HepG2 (cell line): ENCODE results near the gene SKIC2. TPM values are rescaled to one million over a fixed set of nuclear protein-coding genes. Genes with fewer than 3 reads are reported as not detected.

Experiments
- CCAR2 ChIP-seq: fragments of 200-400 bp; formaldehyde crosslinking; optimal IDR thresholded peaks from 2 replicates; pipeline ENCODE3; 2018; ENCODE audit warnings: low read depth, mild to moderate bottlenecking, low read length, moderate library complexity
- CHCHD3 ChIP-seq: sonication (generic); formaldehyde crosslinking; IDR thresholded peaks from 2 replicates; pipeline ENCODE4 v1.8.0; 2022; ENCODE audit warnings: mild to moderate bottlenecking, missing genetic modification reagents, moderate library complexity
- CREM ChIP-seq, 2 experiments: sonication (generic) in 1 of 2; formaldehyde crosslinking in 1 of 2; IDR thresholded peaks; 2 replicates each; pipeline versions ENCODE4 v1.4.0 to v1.6.1; 2016 to 2020; ENCODE audit warnings: antibody characterized with exemption in 1 of 2, mild to moderate bottlenecking in 1 of 2, missing genetic modification reagents in 1 of 2
- FOSL1 ChIP-seq: sonication (generic); formaldehyde crosslinking; IDR thresholded peaks from 2 replicates; pipeline ENCODE4 v1.9.0; 2021; ENCODE audit warnings: missing genetic modification reagents, borderline replicate concordance
- HOXA7 ChIP-seq: sonication (generic); formaldehyde crosslinking; IDR thresholded peaks from 2 replicates; pipeline ENCODE4 v1.8.1; 2022; ENCODE audit warnings: mild to moderate bottlenecking, missing genetic modification reagents, moderate library complexity
- MTF2 ChIP-seq: sonication (generic); formaldehyde crosslinking; IDR thresholded peaks from 2 replicates; pipeline ENCODE4 v1.5.0; 2020; ENCODE audit warnings: missing genetic modification reagents, borderline replicate concordance
- MXD4 ChIP-seq: IDR thresholded peaks from 2 replicates; pipeline ENCODE4 v1.6.1; 2016; ENCODE audit warnings: mild to moderate bottlenecking, missing biosample characterization, missing genetic modification reagents
- RARA ChIP-seq: IDR thresholded peaks from 2 replicates; pipeline ENCODE4 v1.6.1; 2016; ENCODE audit warnings: missing genetic modification reagents, missing compliant biosample characterization
- RARG ChIP-seq: sonication (generic); formaldehyde crosslinking; IDR thresholded peaks from 2 replicates; pipeline ENCODE4 v1.4.0; 2020; ENCODE audit warnings: low read depth, mild to moderate bottlenecking, missing genetic modification reagents
- SP140L ChIP-seq: sonication (generic); formaldehyde crosslinking; IDR thresholded peaks from 2 replicates; pipeline ENCODE4 v1.4.0; 2020; ENCODE audit warnings: missing genetic modification reagents, borderline replicate concordance
- ZKSCAN8 ChIP-seq: IDR thresholded peaks from 2 replicates; pipeline ENCODE4 v1.6.1; 2016; ENCODE audit warnings: borderline replicate concordance, missing genetic modification reagents, missing compliant biosample characterization
- ZNF256 ChIP-seq: sonication (generic); formaldehyde crosslinking; conservative IDR thresholded peaks from 2 replicates; pipeline ENCODE4 v1.4.0; 2020; ENCODE audit warnings: missing genetic modification reagents
- ZNF530 ChIP-seq: sonication (generic); formaldehyde crosslinking; IDR thresholded peaks from 2 replicates; pipeline ENCODE4 v1.5.0; 2020; ENCODE audit warnings: low read depth, mild to moderate bottlenecking, missing genetic modification reagents
- ZNF562 ChIP-seq: sonication (generic); formaldehyde crosslinking; IDR thresholded peaks from 2 replicates; pipeline ENCODE4 v1.8.0; 2022; ENCODE audit warnings: missing genetic modification reagents, borderline replicate concordance
- ZNF7 ChIP-seq: IDR thresholded peaks from 2 replicates; pipeline ENCODE4 v1.6.1; 2016; ENCODE audit warnings: missing biosample characterization, missing genetic modification reagents
- ZNF891 ChIP-seq: sonication (generic); formaldehyde crosslinking; IDR thresholded peaks from 2 replicates; pipeline ENCODE4 v1.5.0; 2020; ENCODE audit warnings: mild to moderate bottlenecking, missing genetic modification reagents
- polyA plus RNA-seq, 8 experiments: library from polyadenylated mRNA; depleted of rRNA in 3 of 8; stranded (reverse) in 7 of 8; unstranded in 1 of 8; fragments of >200 nt; fragmentation: Illumina TruSeq in 4 of 8; extraction: Trizol in 4 of 8; gene quantifications; 2 replicates each; pipeline versions ENCODE4 v1.2.1 to v1.2.3, GENCODE V29; 2011 to 2016; ENCODE audit warnings: low read depth in 4 of 8, missing spikeins in 1 of 8, mixed read lengths in 1 of 8; ENCODE audit not compliant: insufficient read depth in 1 of 8
- total RNA-seq, 5 experiments: library from RNA; depleted of rRNA; stranded (reverse); fragments of >200 nt; fragmentation: Illumina TruSeq; extraction: Trizol; gene quantifications; 2 replicates each; pipeline ENCODE4 v1.2.3, GENCODE V29; 2016; ENCODE audit warnings: low read depth in 1 of 5
- TF ChIP-seq, protein P1 (sequence below): sonication (generic); formaldehyde crosslinking; conservative IDR thresholded peaks from 2 replicates; pipeline ENCODE4 v1.4.0; 2020; ENCODE audit warnings: missing genetic modification reagents
- TF ChIP-seq, protein P2 (sequence below): sonication (generic); formaldehyde crosslinking; conservative IDR thresholded peaks from 2 replicates; pipeline ENCODE4 v1.8.1; 2023; ENCODE audit warnings: missing genetic modification reagents
- TF ChIP-seq, protein P3 (sequence below): sonication (generic); formaldehyde crosslinking; IDR thresholded peaks from 2 replicates; pipeline ENCODE4 v1.5.0; 2020; ENCODE audit warnings: missing genetic modification reagents
- TF ChIP-seq, protein P4 (sequence below): sonication (generic); formaldehyde crosslinking; IDR thresholded peaks from 2 replicates; pipeline ENCODE4 v1.4.0; 2020; ENCODE audit warnings: mild to moderate bottlenecking, missing genetic modification reagents
- TF ChIP-seq, protein P5 (sequence below): IDR thresholded peaks from 2 replicates; pipeline ENCODE4 v1.6.1; 2016; ENCODE audit warnings: control low read depth
- TF ChIP-seq, protein P6 (sequence below): sonication (generic); formaldehyde crosslinking; IDR thresholded peaks from 2 replicates; pipeline ENCODE4 v1.4.0; 2020; ENCODE audit warnings: mild to moderate bottlenecking, missing genetic modification reagents

Gene SKIC2
- total and polyA plus RNA-seq, 2 of the 13 experiments (the other 11 are each of a cell fraction or from before 2014, with no cell fraction given): 67.1 to 68.4 TPM

DNA sequence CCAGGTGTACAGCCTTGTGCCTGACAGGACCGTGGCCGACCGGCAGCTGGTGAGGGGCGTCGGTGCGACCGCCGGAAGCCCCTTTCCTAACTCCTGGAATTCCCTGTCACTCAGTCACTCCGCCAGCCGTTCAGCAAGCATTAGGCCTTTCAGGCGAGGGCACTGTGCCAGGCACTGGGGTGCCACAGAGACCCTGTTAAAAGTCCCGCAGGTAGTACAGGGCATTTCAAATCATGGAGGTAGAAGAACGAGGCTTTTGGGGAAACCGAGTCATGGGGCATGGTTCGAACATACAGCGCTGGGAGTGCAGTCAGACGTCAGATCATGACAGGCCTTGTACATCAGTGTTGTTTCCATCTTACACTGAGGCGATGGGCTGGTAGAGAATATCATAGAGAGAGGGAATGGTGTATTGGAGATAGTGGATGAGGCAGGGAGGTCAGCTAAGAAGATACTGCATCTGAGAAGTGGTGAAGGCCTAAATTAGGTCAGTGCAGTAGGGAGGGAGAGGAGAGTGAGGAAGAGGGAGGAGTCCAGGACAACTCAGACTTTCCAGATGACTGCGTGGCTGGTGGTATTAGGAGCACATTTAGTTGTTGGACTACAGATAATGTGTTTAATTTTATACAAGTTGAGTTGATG, 13.9 kb downstream of the SKIC2 start (continued):
- TF ChIP-seq, protein P1, sequence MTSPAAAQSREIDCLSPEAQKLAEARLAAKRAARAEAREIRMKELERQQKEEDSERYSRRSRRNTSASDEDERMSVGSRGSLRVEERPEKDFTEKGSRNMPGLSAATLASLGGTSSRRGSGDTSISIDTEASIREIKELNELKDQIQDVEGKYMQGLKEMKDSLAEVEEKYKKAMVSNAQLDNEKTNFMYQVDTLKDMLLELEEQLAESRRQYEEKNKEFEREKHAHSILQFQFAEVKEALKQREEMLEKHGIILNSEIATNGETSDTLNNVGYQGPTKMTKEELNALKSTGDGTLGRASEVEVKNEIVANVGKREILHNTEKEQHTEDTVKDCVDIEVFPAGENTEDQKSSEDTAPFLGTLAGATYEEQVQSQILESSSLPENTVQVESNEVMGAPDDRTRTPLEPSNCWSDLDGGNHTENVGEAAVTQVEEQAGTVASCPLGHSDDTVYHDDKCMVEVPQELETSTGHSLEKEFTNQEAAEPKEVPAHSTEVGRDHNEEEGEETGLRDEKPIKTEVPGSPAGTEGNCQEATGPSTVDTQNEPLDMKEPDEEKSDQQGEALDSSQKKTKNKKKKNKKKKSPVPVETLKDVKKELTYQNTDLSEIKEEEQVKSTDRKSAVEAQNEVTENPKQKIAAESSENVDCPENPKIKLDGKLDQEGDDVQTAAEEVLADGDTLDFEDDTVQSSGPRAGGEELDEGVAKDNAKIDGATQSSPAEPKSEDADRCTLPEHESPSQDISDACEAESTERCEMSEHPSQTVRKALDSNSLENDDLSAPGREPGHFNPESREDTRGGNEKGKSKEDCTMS (CRISPR knock-in tag): no peak
- TF ChIP-seq SP140L (CRISPR knock-in tag) (no peak), CCAR2 (no peak), ZNF891 (peak; percentile 69; the same call in 1 of the 2 replicates), CREM (IDR thresholded peaks at IDR 0.05) (no peak), CREM (CRISPR knock-in tag; IDR thresholded peaks at IDR 0.05) (no peak), MXD4 (no peak), ZNF562 (CRISPR knock-in tag) (no peak), CHCHD3 (CRISPR knock-in tag) (no peak), RARA (CRISPR knock-in tag) (no peak), ZNF7 (no peak), ZKSCAN8 (CRISPR knock-in tag) (no peak), ZNF530 (CRISPR knock-in tag) (no peak), RARG (CRISPR knock-in tag) (no peak), ZNF256 (CRISPR knock-in tag) (no peak), FOSL1 (CRISPR knock-in tag) (no peak), MTF2 (CRISPR knock-in tag) (no peak), HOXA7 (CRISPR knock-in tag) (no peak)
- TF ChIP-seq, protein P2, sequence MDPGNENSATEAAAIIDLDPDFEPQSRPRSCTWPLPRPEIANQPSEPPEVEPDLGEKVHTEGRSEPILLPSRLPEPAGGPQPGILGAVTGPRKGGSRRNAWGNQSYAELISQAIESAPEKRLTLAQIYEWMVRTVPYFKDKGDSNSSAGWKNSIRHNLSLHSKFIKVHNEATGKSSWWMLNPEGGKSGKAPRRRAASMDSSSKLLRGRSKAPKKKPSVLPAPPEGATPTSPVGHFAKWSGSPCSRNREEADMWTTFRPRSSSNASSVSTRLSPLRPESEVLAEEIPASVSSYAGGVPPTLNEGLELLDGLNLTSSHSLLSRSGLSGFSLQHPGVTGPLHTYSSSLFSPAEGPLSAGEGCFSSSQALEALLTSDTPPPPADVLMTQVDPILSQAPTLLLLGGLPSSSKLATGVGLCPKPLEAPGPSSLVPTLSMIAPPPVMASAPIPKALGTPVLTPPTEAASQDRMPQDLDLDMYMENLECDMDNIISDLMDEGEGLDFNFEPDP: no peak
- TF ChIP-seq, protein P3, sequence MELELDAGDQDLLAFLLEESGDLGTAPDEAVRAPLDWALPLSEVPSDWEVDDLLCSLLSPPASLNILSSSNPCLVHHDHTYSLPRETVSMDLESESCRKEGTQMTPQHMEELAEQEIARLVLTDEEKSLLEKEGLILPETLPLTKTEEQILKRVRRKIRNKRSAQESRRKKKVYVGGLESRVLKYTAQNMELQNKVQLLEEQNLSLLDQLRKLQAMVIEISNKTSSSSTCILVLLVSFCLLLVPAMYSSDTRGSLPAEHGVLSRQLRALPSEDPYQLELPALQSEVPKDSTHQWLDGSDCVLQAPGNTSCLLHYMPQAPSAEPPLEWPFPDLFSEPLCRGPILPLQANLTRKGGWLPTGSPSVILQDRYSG (CRISPR knock-in tag): no peak
- TF ChIP-seq, protein P4, sequence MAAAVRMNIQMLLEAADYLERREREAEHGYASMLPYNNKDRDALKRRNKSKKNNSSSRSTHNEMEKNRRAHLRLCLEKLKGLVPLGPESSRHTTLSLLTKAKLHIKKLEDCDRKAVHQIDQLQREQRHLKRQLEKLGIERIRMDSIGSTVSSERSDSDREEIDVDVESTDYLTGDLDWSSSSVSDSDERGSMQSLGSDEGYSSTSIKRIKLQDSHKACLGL (CRISPR knock-in tag): 0 out of 2 replicates have a peak, but pooled peaks have one; percentile 13
- TF ChIP-seq, protein P5, sequence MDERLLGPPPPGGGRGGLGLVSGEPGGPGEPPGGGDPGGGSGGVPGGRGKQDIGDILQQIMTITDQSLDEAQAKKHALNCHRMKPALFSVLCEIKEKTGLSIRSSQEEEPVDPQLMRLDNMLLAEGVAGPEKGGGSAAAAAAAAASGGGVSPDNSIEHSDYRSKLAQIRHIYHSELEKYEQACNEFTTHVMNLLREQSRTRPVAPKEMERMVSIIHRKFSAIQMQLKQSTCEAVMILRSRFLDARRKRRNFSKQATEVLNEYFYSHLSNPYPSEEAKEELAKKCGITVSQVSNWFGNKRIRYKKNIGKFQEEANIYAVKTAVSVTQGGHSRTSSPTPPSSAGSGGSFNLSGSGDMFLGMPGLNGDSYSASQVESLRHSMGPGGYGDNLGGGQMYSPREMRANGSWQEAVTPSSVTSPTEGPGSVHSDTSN: no peak
- TF ChIP-seq, protein P6, sequence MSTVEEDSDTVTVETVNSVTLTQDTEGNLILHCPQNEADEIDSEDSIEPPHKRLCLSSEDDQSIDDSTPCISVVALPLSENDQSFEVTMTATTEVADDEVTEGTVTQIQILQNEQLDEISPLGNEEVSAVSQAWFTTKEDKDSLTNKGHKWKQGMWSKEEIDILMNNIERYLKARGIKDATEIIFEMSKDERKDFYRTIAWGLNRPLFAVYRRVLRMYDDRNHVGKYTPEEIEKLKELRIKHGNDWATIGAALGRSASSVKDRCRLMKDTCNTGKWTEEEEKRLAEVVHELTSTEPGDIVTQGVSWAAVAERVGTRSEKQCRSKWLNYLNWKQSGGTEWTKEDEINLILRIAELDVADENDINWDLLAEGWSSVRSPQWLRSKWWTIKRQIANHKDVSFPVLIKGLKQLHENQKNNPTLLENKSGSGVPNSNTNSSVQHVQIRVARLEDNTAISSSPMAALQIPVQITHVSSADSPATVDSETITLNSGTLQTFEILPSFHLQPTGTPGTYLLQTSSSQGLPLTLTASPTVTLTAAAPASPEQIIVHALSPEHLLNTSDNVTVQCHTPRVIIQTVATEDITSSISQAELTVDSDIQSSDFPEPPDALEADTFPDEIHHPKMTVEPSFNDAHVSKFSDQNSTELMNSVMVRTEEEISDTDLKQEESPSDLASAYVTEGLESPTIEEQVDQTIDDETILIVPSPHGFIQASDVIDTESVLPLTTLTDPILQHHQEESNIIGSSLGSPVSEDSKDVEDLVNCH: no peak
